HepG2 (cell line): ENCODE data around the gene MPC1. TPM values are rescaled to one million over a fixed set of nuclear protein-coding genes. Genes with fewer than 3 reads are reported as not detected.

ENCODE experiments used
- ARID2 ChIP-seq: sonication (generic); formaldehyde crosslinking; IDR thresholded peaks from 2 replicates; pipeline ENCODE4 v1.8.1; 2022; ENCODE audit warnings: mild to moderate bottlenecking, missing genetic modification reagents, borderline replicate concordance
- ATF7 ChIP-seq, 2 experiments: fragments of 450-650 bp in 1 of 2; sonication (generic) in 1 of 2; formaldehyde crosslinking in 1 of 2; IDR thresholded peaks; 2 replicates each; pipeline versions ENCODE4 v1.4.0 to v1.6.1; 2016 to 2020; ENCODE audit warnings: antibody characterized with exemption in 1 of 2, mild to moderate bottlenecking in 1 of 2, missing genetic modification reagents in 1 of 2
- EP300 ChIP-seq, 3 experiments: sonication (generic) in 1 of 3; formaldehyde crosslinking in 1 of 3; IDR thresholded peaks; 2 replicates each; pipeline versions ENCODE4 v1.5.1 to v1.6.1; 2011 to 2020; ENCODE audit warnings: low read depth in 2 of 3, low read length in 2 of 3, borderline replicate concordance in 1 of 3, improper control_type of control experiment in 1 of 3, mild to moderate bottlenecking in 1 of 3, missing genetic modification reagents in 1 of 3, moderate library complexity in 1 of 3
- KDM4B ChIP-seq: sonication (generic); formaldehyde crosslinking; IDR thresholded peaks from 2 replicates; pipeline ENCODE4 v1.4.0; 2020; ENCODE audit warnings: missing genetic modification reagents
- KMT2B ChIP-seq: IDR thresholded peaks from 2 replicates; pipeline ENCODE4 v1.6.1; 2016; ENCODE audit warnings: missing genetic modification reagents, missing compliant biosample characterization
- MYNN ChIP-seq: sonication (generic); formaldehyde crosslinking; IDR thresholded peaks from 2 replicates; pipeline ENCODE4 v1.4.0; 2020; ENCODE audit warnings: mild to moderate bottlenecking, low read depth, missing genetic modification reagents
- SAFB2 ChIP-seq: sonication (generic); formaldehyde crosslinking; IDR thresholded peaks from 2 replicates; pipeline ENCODE4 v1.5.1; 2020; ENCODE audit warnings: missing genetic modification reagents, low read depth, mild to moderate bottlenecking, borderline replicate concordance
- SRSF9 ChIP-seq: fragments of 200-400 bp; formaldehyde crosslinking; IDR thresholded peaks from 2 replicates; pipeline ENCODE4 v1.6.1; 2018; ENCODE audit warnings: borderline replicate concordance, mild to moderate bottlenecking, low read depth, low read length; ENCODE audit not compliant: insufficient read depth, poor library complexity, severe bottlenecking
- ZC3H13 ChIP-seq: sonication (generic); formaldehyde crosslinking; IDR thresholded peaks from 2 replicates; pipeline ENCODE4 v1.8.1; 2023; ENCODE audit warnings: mild to moderate bottlenecking, missing genetic modification reagents, moderate library complexity
- ZNF264 ChIP-seq: sonication (generic); formaldehyde crosslinking; IDR thresholded peaks from 2 replicates; pipeline ENCODE4 v1.4.0; 2020; ENCODE audit warnings: missing genetic modification reagents
- ZNF605 ChIP-seq: sonication (generic); formaldehyde crosslinking; IDR thresholded peaks from 2 replicates; pipeline ENCODE4 v1.8.0; 2022; ENCODE audit warnings: mild to moderate bottlenecking, missing genetic modification reagents
- ZNF709 ChIP-seq: sonication (generic); formaldehyde crosslinking; IDR thresholded peaks from 2 replicates; pipeline ENCODE4 v1.5.0; 2020; ENCODE audit warnings: mild to moderate bottlenecking, missing genetic modification reagents
- ZNF746 ChIP-seq: sonication (generic); formaldehyde crosslinking; IDR thresholded peaks from 2 replicates; pipeline ENCODE4 v1.8.0; 2022; ENCODE audit warnings: mild to moderate bottlenecking, missing genetic modification reagents
- polyA plus RNA-seq, 8 experiments: library from polyadenylated mRNA; depleted of rRNA in 3 of 8; stranded (reverse) in 7 of 8; unstranded in 1 of 8; fragments of >200 nt; fragmentation: Illumina TruSeq in 4 of 8; extraction: Trizol in 4 of 8; gene quantifications; 2 replicates each; pipeline versions ENCODE4 v1.2.1 to v1.2.3, GENCODE V29; 2011 to 2016; ENCODE audit warnings: low read depth in 4 of 8, missing spikeins in 1 of 8, mixed read lengths in 1 of 8; ENCODE audit not compliant: insufficient read depth in 1 of 8
- total RNA-seq, 5 experiments: library from RNA; depleted of rRNA; stranded (reverse); fragments of >200 nt; fragmentation: Illumina TruSeq; extraction: Trizol; gene quantifications; 2 replicates each; pipeline ENCODE4 v1.2.3, GENCODE V29; 2016; ENCODE audit warnings: low read depth in 1 of 5
- TF ChIP-seq, protein P1 (sequence below): sonication (generic); formaldehyde crosslinking; IDR thresholded peaks from 2 replicates; pipeline ENCODE4 v1.9.0; 2021; ENCODE audit warnings: missing genetic modification reagents, borderline replicate concordance
- TF ChIP-seq, protein P2 (sequence below): IDR thresholded peaks from 2 replicates; pipeline ENCODE4 v1.6.1; 2016; ENCODE audit warnings: control low read depth
- TF ChIP-seq, protein P3 (sequence below): sonication (generic); formaldehyde crosslinking; IDR thresholded peaks from 2 replicates; pipeline ENCODE4 v1.4.0; 2020; ENCODE audit warnings: mild to moderate bottlenecking, missing genetic modification reagents, borderline replicate concordance
- TF ChIP-seq, protein P4 (sequence below): sonication (generic); formaldehyde crosslinking; IDR thresholded peaks from 2 replicates; pipeline ENCODE4 v1.8.0; 2022; ENCODE audit warnings: mild to moderate bottlenecking, missing genetic modification reagents, borderline replicate concordance

Gene MPC1
- total and polyA plus RNA-seq, 2 of the 13 experiments (the other 11 are each of a cell fraction or from before 2014, with no cell fraction given): 189 to 214 TPM

DNA sequence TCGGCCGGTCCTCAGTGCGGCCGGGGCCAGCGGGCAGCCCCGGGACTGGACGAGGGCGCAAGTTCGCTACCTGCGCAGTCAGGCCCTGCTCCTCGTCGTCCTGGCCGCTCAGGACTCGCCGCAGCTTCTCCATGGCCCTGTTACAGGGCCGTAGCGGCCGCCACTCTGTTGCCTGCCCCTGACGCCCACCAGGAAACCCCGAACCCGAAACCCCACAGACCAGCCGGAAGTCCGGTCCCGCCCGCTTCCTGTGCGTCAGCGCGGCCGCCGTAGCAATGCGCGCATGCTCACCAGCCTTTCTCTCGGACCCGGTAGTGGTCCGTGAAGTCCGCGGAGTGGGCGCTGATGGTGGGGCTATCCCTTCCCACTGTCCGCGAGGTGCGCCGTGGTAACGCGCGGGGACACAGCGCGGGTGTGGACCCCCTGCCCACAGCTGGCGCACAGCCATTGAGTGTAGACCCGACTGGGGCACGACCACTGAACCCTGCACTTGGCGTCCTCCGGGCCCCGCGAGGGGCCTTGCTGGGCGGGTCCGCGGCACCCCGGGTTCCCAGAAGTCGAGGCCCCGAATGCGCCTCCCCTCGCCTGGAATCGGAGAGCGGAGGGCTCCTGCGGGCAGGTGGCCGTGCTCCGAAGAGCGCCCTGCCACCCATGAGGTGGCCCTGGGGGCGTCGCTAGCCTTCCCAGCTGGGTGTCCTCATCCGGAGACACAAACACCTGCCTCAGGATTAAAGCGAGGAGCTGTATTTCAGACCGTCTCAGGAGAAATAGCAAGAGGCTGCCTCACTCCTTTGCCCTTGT is 40.2 kb downstream of the MPC1 start, which contains the start of gene SFT2D1 (continued):
- TF ChIP-seq ARID2 (peak; percentile 86), ATF7 (IDR thresholded peaks at IDR 0.05) (no peak), ATF7 (CRISPR knock-in tag; IDR thresholded peaks at IDR 0.05) (no peak; the same call in none of the 2 replicates), SAFB2 (CRISPR knock-in tag) (peak; percentile 91), KDM4B (peak; percentile 34; the same call in 1 of the 2 replicates), SRSF9 (no peak), KMT2B (CRISPR knock-in tag) (peak; percentile 96), ZNF709 (CRISPR knock-in tag) (peak; percentile 92), ZC3H13 (CRISPR knock-in tag) (peak; percentile 95; the same call in 1 of the 2 replicates), MYNN (no peak), ZNF746 (CRISPR knock-in tag) (peak; percentile 64), ZNF605 (CRISPR knock-in tag) (peak; percentile 93; the same call in 1 of the 2 replicates), EP300 (IDR thresholded peaks at IDR 0.05; ENCODE audit: low read depth in 2 of 2, low read length in 2 of 2) (peak; percentile 4 to 20; a peak in 2 of 4 replicates), EP300 (CRISPR knock-in tag; IDR thresholded peaks at IDR 0.05; ENCODE audit: borderline replicate concordance) (peak; percentile 22; the same call in 1 of the 2 replicates), ZNF264 (peak; percentile 72; the same call in 1 of the 2 replicates)
- TF ChIP-seq, protein P1, sequence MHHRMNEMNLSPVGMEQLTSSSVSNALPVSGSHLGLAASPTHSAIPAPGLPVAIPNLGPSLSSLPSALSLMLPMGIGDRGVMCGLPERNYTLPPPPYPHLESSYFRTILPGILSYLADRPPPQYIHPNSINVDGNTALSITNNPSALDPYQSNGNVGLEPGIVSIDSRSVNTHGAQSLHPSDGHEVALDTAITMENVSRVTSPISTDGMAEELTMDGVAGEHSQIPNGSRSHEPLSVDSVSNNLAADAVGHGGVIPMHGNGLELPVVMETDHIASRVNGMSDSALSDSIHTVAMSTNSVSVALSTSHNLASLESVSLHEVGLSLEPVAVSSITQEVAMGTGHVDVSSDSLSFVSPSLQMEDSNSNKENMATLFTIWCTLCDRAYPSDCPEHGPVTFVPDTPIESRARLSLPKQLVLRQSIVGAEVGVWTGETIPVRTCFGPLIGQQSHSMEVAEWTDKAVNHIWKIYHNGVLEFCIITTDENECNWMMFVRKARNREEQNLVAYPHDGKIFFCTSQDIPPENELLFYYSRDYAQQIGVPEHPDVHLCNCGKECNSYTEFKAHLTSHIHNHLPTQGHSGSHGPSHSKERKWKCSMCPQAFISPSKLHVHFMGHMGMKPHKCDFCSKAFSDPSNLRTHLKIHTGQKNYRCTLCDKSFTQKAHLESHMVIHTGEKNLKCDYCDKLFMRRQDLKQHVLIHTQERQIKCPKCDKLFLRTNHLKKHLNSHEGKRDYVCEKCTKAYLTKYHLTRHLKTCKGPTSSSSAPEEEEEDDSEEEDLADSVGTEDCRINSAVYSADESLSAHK: 0 out of 2 replicates have a peak, but pooled peaks have one; percentile 27
- TF ChIP-seq, protein P2, sequence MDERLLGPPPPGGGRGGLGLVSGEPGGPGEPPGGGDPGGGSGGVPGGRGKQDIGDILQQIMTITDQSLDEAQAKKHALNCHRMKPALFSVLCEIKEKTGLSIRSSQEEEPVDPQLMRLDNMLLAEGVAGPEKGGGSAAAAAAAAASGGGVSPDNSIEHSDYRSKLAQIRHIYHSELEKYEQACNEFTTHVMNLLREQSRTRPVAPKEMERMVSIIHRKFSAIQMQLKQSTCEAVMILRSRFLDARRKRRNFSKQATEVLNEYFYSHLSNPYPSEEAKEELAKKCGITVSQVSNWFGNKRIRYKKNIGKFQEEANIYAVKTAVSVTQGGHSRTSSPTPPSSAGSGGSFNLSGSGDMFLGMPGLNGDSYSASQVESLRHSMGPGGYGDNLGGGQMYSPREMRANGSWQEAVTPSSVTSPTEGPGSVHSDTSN (CRISPR knock-in tag): no peak
- TF ChIP-seq, protein P3, sequence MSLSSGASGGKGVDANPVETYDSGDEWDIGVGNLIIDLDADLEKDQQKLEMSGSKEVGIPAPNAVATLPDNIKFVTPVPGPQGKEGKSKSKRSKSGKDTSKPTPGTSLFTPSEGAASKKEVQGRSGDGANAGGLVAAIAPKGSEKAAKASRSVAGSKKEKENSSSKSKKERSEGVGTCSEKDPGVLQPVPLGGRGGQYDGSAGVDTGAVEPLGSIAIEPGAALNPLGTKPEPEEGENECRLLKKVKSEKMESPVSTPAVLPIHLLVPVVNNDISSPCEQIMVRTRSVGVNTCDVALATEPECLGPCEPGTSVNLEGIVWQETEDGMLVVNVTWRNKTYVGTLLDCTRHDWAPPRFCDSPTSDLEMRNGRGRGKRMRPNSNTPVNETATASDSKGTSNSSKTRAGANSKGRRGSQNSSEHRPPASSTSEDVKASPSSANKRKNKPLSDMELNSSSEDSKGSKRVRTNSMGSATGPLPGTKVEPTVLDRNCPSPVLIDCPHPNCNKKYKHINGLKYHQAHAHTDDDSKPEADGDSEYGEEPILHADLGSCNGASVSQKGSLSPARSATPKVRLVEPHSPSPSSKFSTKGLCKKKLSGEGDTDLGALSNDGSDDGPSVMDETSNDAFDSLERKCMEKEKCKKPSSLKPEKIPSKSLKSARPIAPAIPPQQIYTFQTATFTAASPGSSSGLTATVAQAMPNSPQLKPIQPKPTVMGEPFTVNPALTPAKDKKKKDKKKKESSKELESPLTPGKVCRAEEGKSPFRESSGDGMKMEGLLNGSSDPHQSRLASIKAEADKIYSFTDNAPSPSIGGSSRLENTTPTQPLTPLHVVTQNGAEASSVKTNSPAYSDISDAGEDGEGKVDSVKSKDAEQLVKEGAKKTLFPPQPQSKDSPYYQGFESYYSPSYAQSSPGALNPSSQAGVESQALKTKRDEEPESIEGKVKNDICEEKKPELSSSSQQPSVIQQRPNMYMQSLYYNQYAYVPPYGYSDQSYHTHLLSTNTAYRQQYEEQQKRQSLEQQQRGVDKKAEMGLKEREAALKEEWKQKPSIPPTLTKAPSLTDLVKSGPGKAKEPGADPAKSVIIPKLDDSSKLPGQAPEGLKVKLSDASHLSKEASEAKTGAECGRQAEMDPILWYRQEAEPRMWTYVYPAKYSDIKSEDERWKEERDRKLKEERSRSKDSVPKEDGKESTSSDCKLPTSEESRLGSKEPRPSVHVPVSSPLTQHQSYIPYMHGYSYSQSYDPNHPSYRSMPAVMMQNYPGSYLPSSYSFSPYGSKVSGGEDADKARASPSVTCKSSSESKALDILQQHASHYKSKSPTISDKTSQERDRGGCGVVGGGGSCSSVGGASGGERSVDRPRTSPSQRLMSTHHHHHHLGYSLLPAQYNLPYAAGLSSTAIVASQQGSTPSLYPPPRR (CRISPR knock-in tag): no peak; the same call in 1 of the 2 replicates
- TF ChIP-seq, protein P4, sequence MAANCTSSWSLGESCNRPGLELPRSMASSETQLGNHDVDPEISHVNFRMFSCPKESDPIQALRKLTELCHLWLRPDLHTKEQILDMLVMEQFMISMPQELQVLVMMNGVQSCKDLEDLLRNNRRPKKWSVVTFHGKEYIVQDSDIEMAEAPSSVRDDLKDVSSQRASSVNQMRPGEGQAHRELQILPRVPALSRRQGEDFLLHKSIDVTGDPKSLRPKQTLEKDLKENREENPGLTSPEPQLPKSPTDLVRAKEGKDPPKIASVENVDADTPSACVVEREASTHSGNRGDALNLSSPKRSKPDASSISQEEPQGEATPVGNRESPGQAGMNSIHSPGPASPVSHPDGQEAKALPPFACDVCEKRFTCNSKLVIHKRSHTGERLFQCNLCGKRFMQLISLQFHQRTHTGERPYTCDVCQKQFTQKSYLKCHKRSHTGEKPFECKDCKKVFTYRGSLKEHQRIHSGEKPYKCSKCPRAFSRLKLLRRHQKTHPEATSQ: peak; percentile 72
